ENCODE results near the gene CRYBG2. TPM values are rescaled to one million over a fixed set of nuclear protein-coding genes. Genes with fewer than 3 reads are reported as not detected.
"Not testable (repeated sequence)": the region's sequence is repeated elsewhere in the genome, so short reads cannot be mapped to it uniquely, and the experiment has no call there.

The CRYBG2 gene, protein sequence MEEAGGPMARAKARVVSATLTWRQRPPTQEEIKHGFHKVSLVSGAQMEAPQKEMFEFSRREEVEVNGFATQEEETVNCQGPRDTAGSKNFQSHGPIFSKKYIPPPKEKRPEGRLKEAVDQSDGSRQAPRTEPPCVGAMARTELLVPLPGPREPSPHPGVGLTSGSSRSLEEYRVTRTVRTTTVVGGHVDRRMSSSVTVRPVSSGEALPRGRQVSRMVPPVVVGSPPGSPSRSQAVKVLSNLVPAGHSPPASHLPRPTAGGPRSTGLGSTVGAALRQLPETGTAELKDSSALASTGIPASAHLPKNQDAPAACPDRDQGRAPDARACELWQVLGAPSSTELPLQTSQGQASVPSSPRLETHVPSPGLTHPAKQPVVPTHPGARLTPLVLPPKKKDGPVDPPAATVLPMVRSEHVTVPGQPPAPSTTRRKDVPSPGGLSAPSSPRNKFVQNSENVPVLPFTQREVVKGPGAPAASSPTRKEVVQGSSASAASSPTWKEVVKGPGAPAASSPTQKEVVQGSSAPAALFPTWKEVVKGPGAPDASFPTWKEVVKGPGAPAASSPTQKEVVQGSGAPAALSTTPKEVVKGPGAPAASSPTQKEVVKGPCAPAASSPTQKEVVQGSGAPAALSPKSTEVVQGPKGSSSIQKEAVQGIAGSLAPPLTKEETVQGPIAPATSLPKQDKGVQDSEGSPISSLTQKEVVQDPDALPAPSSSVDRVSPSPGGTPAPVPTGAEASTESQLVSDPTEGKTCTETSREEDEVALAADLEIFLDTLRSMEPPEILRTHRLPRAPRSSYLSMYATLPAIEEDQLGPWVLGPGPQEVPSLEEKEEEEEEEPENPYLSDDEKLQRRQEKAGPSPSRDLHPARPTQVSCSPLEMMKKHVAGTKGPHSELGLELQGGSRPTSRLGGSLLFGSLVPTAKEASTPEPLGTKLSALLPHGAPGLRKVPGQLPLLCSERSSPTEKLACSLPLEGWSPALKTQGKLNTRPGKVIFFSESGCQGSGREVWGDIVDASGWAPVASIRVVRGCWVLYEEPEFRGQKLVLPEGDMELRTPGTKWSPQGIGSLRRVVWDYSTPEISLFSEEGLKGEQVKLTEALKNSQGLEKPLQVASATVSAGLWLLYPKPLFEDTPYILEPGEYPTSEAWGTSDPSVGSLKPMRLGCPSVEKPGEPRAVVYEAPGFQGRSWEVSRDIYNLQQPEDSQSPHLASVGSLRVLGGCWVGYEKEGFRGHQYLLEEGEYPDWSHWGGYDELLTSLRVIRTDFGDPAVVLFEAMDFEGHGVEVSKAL (N-terminal part only)
- 0.25 and 0.51 TPM in 2 replicates for total RNA-seq

GRCh38 chr1:26353976-26354820, at the start of gene CRYBG2:
Gene CRYBG2, minus strand, starts transcription at chr1:26354130. Its CDS starts 7,473 bp downstream, at chr1:26346657.
- no peak for DNase-seq (ENCODE audit: low read depth in 2 of 2)

DNA sequence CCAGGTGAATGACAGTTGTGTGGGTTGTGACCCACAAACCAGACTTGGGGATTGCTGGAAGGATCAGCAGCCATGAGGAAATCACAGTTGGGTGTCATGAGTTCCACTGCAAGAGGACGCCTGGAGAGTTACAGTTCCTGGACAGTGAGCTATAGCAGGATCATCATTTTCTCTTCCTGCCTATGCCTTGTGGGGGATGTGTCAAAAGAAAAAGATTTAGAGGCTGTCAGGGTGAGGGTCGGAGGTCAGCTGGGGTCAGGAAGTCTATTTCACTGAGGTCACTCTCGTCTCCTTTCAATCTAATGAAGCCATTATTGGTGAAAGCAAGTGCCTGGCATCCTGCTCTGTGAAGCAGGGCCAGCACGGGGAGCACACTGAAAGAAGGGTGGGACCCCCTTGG, 49.7 kb upstream of the CRYBG2 start:
- no peak for DNase-seq (ENCODE audit: low read depth in 2 of 2)

- DNase-seq (ENCODE audit: low read depth in 2 of 2) = no peak
Observed at GRCh38 chr1:26401891-26402290, 48.0 kb upstream of the CRYBG2 start.

DNA sequence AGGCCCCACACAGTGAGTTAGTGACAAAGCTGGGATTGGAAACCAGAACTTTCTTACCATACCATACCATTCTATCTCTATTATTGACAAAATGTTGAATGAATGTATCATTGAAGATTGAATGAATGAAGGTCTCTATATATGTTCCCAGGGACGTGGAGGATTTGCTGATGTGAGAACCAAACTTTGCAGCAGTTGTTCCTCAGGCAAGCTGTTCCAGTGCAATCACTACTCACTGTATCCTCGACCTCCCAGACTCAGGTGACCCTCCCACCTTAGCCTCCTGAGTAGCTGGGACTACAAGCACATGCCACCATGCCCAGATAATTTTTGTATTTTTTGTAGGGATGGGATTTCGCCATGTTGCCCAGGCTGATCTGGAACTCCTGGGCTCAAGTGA, 45.1 kb upstream of the CRYBG2 start:
- DNase-seq (ENCODE audit: low read depth in 2 of 2) = no peak

DNA sequence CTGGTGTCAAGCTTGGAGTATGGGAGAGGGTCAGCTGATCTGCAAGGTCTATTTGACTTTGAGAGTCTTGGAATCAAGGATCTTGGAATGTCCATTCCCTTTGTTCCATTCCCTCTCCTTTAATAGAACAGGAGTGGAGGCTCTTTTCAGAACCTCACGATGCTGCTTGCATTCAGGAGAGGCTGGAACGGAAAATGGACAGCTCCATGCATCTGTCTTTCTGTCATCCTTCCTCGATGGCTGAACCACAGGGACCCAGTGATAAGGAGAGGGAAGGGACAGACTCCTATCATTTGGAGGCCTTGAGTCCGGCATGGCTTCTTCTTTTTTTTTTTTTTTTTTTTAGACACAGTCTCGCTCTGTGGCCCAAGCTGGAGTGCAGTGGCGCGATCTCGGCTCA, 41.8 kb upstream of the CRYBG2 start:
- DNase-seq (ENCODE audit: low read depth in 2 of 2) = no peak

GRCh38 chr1:26391450-26391849, 37.5 kb upstream of the CRYBG2 start:
- DNase-seq (ENCODE audit: low read depth in 2 of 2) = peak; percentile 29 to 60

- no peak for DNase-seq (ENCODE audit: low read depth in 2 of 2)
Observed at GRCh38 chr1:26389604-26390247, 35.8 kb upstream of the CRYBG2 start.

- DNase-seq (ENCODE audit: low read depth in 2 of 2) = no peak
Observed at GRCh38 chr1:26388791-26389445, 35.0 kb upstream of the CRYBG2 start.

DNA sequence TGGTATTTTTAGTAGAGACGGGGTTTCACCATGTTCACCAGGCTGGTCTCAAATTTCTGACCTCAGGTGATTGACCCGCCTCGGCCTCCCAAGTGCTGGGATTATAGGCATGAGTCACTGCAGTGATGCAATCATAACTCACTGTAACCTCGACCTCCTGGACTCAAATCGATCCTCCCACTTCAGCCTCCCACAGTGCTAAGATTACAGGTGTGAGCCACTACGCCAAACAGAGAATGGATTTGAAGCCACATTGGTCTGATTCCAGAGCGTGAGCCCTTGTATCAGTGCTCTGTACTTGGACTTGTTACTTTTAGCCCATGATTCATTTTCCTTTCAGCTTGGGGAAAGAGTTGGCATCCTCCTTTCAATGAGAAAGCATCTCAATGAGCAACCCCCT, 33.5 kb upstream of the CRYBG2 start:
- no peak for DNase-seq (ENCODE audit: low read depth in 2 of 2)

DNA sequence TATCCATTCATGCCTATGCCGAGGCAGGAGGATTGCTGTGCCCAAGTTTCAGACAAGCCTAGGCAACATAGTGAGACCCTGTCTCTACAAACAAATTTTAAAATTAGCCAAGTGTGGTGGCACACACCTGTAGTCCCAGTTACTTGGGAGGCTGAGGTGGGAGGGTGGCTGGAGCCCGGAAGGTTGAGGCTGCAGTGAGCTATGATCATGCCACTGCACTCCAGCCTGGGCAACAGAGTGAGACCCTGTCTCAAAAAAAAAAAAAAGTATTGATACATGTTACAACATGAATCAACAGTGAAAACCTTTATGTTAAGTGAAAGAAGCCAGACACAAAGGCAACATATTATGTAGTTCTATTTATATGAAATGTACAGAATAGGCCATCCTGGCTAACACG, 31.1 kb upstream of the CRYBG2 start:
- DNase-seq (ENCODE audit: low read depth in 2 of 2) = not testable (repeated sequence)

GRCh38 chr1:26384076-26384475, 30.1 kb upstream of the CRYBG2 start:
- no peak for DNase-seq (ENCODE audit: low read depth in 2 of 2)

- DNase-seq (ENCODE audit: low read depth in 2 of 2) = no peak
Observed at GRCh38 chr1:26378879-26379251, 24.9 kb upstream of the CRYBG2 start.

DNA sequence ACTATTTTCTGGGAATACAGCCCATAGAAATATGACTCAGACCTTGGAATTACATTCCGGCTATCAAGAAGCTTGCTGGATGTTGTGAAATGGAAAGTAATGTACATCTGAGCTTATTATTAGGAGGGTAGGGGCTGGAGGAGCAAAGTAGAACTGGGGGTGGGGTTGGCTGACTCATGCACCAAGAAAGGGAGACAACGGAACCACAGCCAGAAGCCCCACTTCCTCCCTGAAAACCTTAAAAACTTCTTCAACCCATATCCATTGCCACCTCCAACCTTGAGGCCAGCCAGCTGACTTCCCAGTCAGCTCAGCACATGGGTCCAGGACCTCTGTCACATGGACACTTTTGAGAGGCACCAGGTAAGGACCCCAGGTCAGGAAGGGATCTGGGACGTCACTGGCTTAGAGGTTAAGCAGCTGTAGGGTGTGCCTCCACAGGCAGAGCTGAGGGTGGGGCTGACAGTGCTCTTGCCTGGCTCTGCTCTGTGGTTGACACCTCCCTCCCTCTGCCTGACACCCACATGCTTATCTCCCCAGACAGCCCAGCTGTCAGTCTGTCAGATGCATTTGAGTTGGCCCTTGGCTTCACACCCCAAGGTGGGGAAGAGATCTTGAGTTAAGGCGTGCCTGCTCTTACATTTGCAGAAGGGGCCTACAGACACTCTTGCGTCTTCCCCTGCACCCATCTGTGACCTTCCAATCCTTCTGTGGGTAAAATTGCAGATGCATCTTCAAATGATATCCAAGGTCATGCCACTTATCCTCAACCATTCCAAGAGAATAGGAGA, 24.4 kb upstream of the CRYBG2 start:
- DNase-seq (ENCODE audit: low read depth in 2 of 2) = peak in 1 of 2 donors; percentile 65

DNA sequence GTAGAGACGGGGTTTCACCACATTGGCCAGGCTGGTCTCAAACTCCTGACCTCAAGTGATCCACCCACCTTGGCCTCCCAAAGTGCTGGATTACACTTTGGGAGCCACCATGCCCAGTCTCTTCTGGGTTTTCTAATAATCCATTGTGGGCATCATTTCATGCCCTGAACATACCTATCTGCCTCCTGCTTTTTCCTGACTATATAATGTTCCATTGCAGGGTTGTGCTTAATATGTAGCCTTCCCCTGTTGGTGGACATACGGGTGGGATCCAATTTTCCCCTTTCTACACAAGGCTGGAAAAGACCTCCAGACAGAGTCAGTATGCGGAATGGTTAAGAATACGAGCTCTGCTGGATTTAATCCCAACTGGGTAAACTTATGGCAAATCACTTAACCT, 22.1 kb upstream of the CRYBG2 start:
- DNase-seq (ENCODE audit: low read depth in 2 of 2) = no peak

- DNase-seq (ENCODE audit: low read depth in 2 of 2) = peak in 1 of 2 donors; percentile 42
Observed at GRCh38 chr1:26375081-26375480, 21.2 kb upstream of the CRYBG2 start.

DNA sequence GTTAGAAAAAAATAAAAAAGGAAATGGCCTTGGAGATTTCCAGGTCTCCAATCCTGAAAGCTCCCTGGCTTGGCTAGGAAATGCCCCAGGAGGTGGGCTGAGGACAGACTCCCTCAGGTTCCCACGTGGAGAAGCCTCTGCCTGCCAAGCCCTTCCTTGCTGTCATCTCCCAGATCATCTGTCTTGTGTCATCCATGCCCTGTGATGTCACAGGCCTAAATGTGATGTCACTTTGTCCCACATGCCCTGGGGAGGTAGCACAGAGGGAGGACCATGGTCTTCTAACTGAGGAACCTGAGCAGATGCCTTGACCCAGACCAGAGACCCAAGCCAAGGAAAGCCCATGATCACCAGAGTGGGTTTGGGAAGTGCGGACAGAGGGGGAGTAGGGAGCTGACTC, 20.4 kb upstream of the CRYBG2 start:
- not testable (repeated sequence) for DNase-seq (ENCODE audit: low read depth in 2 of 2)

- DNase-seq (ENCODE audit: low read depth in 2 of 2) = no peak
Observed at GRCh38 chr1:26373789-26374188, 19.9 kb upstream of the CRYBG2 start.

- no peak for DNase-seq (ENCODE audit: low read depth in 2 of 2)
Observed at GRCh38 chr1:26373281-26373680, 19.4 kb upstream of the CRYBG2 start.

DNA sequence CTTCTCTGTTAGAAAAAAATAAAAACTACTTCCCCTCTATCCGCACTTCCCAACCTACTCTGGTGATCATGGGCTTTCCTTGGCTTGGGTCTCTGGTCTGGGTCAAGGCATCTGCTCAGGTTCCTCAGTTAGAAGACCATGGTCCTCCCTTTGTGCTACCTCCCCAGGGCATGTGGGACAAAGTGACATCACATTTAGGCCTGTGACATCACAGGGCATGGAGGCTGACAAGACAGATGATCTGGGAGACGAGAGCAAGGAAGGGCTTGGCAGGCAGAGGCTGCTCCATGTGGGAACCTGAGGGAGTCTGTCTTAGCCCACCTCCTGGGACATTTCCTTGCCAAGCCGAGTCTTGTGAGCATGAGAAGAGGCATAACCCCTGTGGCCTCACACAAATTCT, 18.7 kb upstream of the CRYBG2 start, which contains the start of gene ZNF683:
Gene ZNF683 (minus strand): TSS at position 140 of the 400 bp plus-strand sequence. CDS start 4,179 bp downstream, outside the sequence.
- not testable (repeated sequence) for DNase-seq (ENCODE audit: low read depth in 2 of 2)
